ENCODE results near the gene MAN1A1.
"Not testable (repeated sequence)": the region's sequence is repeated elsewhere in the genome, so short reads cannot be mapped to it uniquely, and the experiment has no call there.

The MAN1A1 gene

GRCh38 chr6:119163006-119163405, 186.6 kb downstream of the MAN1A1 start:
- DNase-seq = no peak

GRCh38 chr6:119162134-119162775, 187.3 kb downstream of the MAN1A1 start:
- no peak for DNase-seq

DNA sequence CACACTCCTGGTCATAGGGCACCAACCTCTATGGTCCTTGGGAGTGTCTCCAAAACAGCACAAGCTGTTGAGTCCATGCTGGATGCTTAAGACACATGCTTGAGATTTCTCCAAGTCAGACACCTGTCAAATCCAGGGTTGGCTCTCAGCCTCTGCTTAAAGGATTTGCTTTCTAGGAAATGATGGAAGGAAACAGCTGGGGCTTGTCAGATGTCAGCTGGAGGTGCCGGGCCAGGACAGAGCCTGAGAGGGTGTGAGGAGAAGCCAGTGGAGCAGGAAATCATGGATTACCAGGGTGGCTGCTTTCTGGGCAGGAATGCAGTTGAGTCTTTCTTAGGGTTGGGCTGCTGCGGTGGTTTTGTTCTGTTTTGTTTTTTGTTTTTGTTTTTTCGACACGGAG, 188.1 kb downstream of the MAN1A1 start:
- DNase-seq = peak; percentile 97

DNA sequence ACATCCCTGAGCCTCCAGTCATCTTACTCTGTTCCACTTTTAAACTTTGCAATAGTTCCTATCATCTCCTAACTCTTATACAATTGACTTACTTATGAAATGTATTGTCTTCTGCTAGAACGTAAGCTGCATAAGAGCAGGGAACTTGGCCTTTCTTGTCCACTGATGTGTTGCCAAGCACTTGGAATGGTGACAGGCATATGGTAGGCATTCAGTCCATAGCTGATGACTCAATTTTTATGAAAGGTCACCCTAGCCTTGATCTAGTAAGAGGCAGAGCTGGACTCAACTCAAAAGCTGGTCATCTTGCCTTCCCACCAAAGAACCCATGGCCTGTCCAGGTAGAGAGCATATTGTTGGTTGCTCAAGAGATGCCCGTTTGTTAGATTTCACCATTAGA, 188.7 kb downstream of the MAN1A1 start:
- DNase-seq = no peak

- no peak for DNase-seq
These were observed 191.3 kb downstream of the MAN1A1 start for GRCh38 chr6:119158057-119158848.

DNA sequence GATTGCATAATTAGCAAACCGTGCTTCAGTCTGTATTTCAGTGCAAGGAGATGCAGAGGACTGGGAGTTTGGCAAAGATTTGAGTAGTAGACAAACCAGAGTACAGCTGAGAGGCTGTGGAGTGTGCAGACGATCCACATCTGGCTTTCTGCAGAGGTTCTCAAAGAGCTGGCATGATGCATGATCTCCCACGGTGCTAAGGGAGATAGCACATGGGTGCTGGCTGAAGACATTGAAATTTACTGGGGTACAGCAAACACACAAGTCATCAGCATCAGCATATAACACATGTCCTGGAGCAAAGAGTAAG, 192.1 kb downstream of the MAN1A1 start:
- DNase-seq = no peak

- no peak for DNase-seq
These were observed 192.6 kb downstream of the MAN1A1 start for GRCh38 chr6:119156757-119157505.

- not testable (repeated sequence) for DNase-seq
These were observed 193.5 kb downstream of the MAN1A1 start for GRCh38 chr6:119156082-119156481.

DNA sequence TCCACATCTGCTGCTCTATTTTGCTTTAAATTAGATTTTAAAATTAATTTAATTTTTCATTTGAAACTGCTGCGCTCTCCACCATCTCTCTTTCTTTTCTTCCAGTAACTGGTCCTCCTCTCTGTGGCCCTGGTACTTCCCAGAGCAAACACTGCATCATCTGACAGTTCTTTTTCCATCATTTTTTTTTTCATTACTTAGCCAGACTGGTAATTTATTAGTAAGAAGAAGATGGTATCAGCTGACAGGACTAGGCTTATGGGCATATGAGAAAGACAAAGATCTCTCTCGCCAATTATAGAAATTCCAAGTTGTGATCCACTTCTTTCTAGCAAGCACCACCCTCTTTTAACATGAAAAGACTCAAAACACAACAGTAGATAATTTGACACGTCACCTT, 197.4 kb downstream of the MAN1A1 start:
- DNase-seq = no peak

- DNase-seq = no peak
These were observed 200.6 kb downstream of the MAN1A1 start for GRCh38 chr6:119148825-119149525.

GRCh38 chr6:119148098-119148824, 201.3 kb downstream of the MAN1A1 start:
- DNase-seq = peak; percentile 73

GRCh38 chr6:119147101-119148053, 202.2 kb downstream of the MAN1A1 start:
- DNase-seq = no peak

- DNase-seq = no peak
These were observed 204.4 kb downstream of the MAN1A1 start for GRCh38 chr6:119145111-119145510.

- peak; percentile 81 for DNase-seq
These were observed 206.9 kb downstream of the MAN1A1 start for GRCh38 chr6:119142637-119143036.

DNA sequence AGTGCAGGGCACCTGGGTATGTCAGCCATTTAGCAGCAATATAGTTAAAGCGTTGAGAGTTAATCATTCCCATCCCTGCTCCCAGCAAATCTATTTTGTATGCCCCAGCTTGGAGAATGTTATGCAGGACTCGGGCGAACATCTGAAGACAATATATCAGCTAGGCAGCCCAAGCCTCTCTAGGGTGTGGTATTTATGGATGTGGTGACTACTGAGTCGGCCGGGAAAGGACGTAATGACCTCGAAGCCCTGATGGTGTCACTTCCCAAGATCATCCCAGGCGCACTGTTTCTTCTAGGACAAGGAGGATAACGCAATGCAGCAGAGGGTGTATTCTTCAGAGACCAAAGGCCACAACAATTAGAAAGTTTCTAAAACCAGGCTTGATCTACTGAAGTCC, 207.5 kb downstream of the MAN1A1 start:
- DNase-seq = no peak

- peak; percentile 89 for DNase-seq
These were observed 209.1 kb downstream of the MAN1A1 start for GRCh38 chr6:119140196-119141140.

DNA sequence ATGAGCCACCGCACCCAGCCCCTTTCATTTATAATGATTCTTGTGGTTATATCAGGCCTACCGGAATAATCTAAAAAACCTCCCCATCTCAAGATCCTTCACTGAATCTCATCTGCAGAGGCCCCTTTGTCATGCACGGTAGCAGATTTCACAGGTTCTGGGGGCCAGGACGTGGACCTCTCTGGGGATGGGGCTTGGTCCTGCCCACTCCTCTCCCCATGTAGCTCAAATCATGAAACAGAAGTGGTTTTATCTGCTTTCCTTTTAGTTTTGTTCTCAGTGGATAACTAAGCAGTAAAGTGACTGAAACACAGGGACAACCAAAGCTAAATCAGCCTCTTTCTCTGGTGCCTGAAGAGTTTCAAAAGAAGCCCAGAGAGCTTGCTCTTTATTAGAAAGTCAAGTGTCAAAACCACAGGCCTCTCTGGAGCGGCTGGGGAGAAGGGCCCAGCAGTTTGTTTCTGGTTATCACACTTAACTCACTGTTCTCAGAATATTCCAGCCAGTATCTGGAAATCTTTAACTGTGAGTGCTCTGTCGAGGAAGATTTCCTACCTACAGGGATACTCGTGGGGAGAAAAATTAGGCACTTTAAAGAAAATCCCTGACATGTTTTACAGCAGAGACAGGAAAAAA, 210.5 kb downstream of the MAN1A1 start:
- DNase-seq = no peak

DNA sequence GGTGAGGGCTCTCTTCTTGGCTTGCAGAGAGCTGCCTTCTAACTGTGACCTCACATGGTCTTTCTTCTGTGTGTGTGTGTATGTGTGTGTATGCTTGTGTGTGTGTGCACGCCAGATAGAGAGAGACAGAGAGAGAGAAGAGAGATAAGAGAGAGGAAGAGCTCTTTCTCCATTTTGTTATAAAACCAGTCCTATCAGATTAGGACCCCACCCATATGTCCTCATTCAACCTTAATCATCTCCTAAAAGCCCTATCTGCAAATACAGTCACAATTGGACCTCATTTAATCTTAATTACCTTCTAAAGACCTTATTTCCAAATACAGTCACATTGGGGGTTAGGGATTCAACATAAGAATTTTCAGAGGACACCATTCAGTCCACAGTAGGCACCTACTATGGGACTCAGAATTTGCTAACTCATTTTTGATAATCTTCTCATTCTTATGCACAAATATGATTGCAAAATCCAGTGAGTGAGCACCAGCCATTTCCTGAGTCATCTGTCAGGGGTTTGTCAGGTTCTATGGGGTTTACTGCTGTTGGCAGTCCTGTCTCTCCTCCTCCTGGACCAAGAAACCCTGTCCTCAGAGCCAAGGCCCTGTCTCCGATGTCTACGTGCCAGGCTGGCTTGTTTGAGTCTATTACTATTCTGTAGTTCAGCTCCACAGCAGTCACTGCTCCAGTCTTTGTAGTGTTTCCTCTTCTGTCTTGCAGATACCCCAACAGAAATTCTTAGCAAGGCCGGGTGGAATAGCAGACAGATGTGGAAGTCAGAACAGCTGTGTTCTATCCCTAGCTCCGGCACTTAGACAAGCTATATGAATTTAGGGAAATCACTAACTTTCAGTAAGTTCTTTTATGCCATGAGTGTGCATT, 212.1 kb downstream of the MAN1A1 start:
- no peak for DNase-seq

- DNase-seq = no peak
These were observed 214.8 kb downstream of the MAN1A1 start for GRCh38 chr6:119134752-119135151.

Measured in NCI-H82 (cell line).